ENCODE measurements around the gene JOSD2.
"Not testable (repeated sequence)": the region's sequence is repeated elsewhere in the genome, so short reads cannot be mapped to it uniquely, and the experiment has no call there.

Gene JOSD2

GRCh38 chr19:50475101-50475568, 35.9 kb downstream of the JOSD2 start:
- no peak for DNase-seq

DNA sequence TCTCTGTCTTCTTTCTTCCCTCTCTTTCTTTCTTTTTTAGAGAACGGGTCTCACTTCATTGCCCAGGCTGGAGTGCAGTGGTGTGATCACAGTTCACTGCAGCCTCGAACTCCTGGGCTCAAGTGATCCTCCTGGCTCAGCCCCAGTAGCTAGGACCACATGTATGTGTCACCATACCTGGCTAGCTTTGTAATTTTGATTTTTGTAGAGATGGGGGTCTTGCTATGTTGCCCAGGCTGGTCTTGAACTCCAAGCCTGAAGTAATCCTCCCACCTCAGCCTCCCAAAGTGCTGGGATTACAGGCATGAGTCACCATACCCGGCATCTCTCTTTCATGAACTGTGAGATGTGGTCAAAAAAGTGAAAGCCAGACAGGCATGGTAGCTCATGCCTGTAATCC, 37.7 kb downstream of the JOSD2 start:
- DNase-seq = not testable (repeated sequence)

DNA sequence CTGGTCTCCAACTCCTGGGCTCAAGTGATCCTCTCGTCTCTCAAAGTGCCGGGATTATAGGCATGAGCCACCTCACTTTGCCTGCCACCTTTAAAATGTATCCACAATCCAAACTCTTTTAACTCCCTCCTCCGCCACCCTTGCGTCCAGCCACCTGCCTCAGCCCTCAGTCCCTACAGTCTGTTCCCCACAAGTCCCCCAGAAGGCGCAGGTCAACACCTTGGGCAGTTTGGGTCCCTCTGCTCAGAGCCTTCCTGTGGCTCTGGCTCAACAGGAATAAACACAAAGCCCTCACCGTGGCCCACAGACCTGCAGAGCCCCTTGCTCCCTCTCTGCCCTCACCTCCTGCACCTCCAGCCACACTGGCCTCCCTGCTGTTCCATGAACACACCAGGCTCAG, 42.2 kb downstream of the JOSD2 start:
- no peak for DNase-seq

GRCh38 chr19:50467566-50467965, 43.4 kb downstream of the JOSD2 start:
- no peak for DNase-seq

GRCh38 chr19:50466706-50467039, 44.3 kb downstream of the JOSD2 start:
- no peak for DNase-seq

GRCh38 chr19:50465986-50466705, 44.8 kb downstream of the JOSD2 start:
- no peak for DNase-seq

DNA sequence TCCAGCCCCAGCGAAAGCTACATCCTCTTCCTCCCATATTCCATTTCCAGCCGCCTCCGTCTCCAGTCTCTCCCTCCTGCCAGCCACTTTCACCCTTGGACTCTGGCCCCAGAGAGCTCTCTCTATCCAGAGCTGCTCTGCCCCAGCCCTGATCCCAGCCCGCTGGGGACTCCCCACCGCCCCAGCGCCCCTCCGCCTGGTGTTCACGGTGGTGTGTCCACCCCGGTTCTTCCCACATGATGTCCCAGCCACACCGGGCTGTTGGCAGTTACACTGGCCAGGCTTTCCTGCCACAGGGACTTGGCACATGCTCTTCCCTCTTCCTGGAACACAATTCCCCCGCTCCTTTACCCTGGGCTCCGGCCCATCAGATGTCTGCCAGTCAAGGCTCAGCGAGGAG, 46.0 kb downstream of the JOSD2 start:
- DNase-seq = no peak

- no peak for DNase-seq
These were observed 46.6 kb downstream of the JOSD2 start for GRCh38 chr19:50464348-50464747.

DNA sequence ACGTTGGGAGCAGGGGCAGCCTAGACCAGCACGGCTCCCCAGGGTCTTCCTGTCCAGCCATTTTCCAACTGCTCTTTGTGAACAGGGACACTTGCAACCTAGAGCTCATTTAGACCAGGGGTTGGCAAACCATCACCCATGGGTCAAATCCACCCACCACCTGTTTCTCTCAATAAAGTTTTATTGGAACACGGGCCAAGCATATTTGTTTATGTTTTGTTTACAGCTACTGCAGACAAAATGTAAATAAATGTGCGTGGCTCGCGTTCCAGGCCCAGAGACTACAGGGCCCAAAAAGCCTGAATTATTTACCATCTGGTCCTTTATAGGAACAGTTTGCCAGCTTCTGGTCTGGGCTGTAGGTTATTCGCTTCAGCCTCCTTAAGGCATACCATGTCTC, 48.0 kb downstream of the JOSD2 start:
- DNase-seq = no peak

- peak; percentile 5 for DNase-seq
These were observed 49.7 kb downstream of the JOSD2 start for GRCh38 chr19:50461066-50461875.

GRCh38 chr19:50460161-50460765, 50.7 kb downstream of the JOSD2 start:
- DNase-seq = no peak

DNA sequence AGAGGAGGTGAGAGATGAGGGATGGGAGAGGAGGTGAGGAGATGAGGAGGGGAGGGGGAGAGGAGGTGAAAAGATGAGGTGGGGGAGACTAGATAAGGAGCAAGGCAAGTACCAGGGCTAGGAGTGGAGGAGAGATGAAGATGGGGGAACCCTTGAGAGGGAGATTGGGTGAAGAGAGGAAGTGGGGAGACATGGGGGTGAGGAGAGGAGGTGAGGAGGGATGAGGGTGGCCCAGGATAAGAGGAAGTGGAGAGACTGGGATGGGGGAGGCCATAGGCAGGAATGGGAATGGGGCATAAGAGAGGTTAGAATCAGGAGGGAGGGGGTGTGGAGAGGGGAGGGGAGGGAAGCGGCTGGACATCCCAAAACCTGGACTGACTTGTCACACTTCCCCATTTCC, 51.4 kb downstream of the JOSD2 start:
- DNase-seq = no peak

DNA sequence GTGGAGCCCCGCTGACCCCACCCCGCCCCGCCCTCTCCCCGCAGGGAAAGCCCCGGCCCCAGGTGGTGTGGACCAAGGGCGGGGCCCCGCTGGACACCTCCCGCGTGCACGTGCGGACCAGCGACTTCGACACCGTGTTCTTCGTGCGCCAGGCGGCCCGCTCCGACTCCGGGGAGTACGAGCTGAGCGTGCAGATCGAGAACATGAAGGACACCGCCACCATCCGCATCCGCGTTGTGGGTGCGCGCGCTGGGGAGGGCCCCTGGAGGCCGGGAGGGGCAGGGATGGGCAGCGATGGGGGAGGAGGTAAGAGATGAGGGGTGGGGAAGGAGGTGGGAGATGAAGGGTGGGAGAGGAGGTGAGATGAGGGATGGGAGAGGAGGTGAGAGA, 51.9 kb downstream of the JOSD2 start:
- DNase-seq = no peak

- no peak for DNase-seq
These were observed 52.5 kb downstream of the JOSD2 start for GRCh38 chr19:50458396-50459066.

GRCh38 chr19:50457300-50457699, 53.7 kb downstream of the JOSD2 start:
- DNase-seq = no peak

Measured in amniotic stem cell (primary cell).